Effector memory CD8-positive, alpha-beta T cell (primary cell): ENCODE measurements around the gene OLFML2A.
"Not testable (repeated sequence)": the region's sequence is repeated elsewhere in the genome, so short reads cannot be mapped to it uniquely, and the experiment has no call there.

Source experiments
- ATAC-seq: fragments of 150-1000 bp; cut with Tn5 transposase; replicated peaks from 2 replicates; pipeline ENCODE4 v1.10.0; 2021; ENCODE audit warnings: mild to moderate bottlenecking, moderate library complexity
- DNase-seq, 3 experiments: peaks; one replicate each; pipeline ENCODE4 v3.0.0; 2021
- H3K27ac Mint-ChIP-seq, 2 donors: one replicate each; pipeline ENCODE4 v1.8.0; 2022; ENCODE audit warnings: mild to moderate bottlenecking in 2 of 2, mixed read lengths in 2 of 2, moderate library complexity in 2 of 2
- H3K27me3 Mint-ChIP-seq, 2 donors: one replicate each; pipeline ENCODE4 v1.8.0; 2022; ENCODE audit warnings: mixed read lengths in 2 of 2
- H3K36me3 Mint-ChIP-seq: one replicate; pipeline ENCODE4 v1.8.0; 2022; ENCODE audit warnings: mild to moderate bottlenecking, moderate library complexity, mixed read lengths; ENCODE audit not compliant: insufficient read depth
- H3K4me1 Mint-ChIP-seq, 2 donors: one replicate each; pipeline ENCODE4 v1.8.0; 2022; ENCODE audit warnings: low read depth in 2 of 2, mixed read lengths in 2 of 2
- H3K4me3 Mint-ChIP-seq, 2 donors: one replicate each; pipeline ENCODE4 v1.8.0; 2022; ENCODE audit warnings: mild to moderate bottlenecking in 2 of 2, mixed read lengths in 2 of 2, moderate library complexity in 2 of 2
- H3K9me3 Mint-ChIP-seq, 2 donors: one replicate each; pipeline ENCODE4 v1.8.0; 2022; ENCODE audit warnings: mixed read lengths in 2 of 2
- total RNA-seq, 9 experiments: gene quantifications; one replicate each; lab custom pipeline; 2026; lab: John Stamatoyannopoulos, UW

The OLFML2A gene
- total RNA-seq: 0 to 0.13 (median 0) reads per million in 9 experiments

GRCh38 chr9:124776954-124777648, at the start of gene OLFML2A:
TSS of gene OLFML2A (plus strand) at chr9:124777133. CDS start at chr9:124777271, 138 bp downstream.
- DNase-seq (peak in 2 of 3 experiments; percentile 15 to 17), ATAC-seq (peak; percentile 61)
- peaks cover 3% of the 10 kb centered on the region for H3K36me3 Mint-ChIP-seq
- peaks cover 17% of the 10 kb centered on the region in 2 donors for H3K4me1 Mint-ChIP-seq
- H3K27ac Mint-ChIP-seq: no peak within 1 kb of the TSS
- no peaks in the 10 kb centered on the region for H3K9me3 Mint-ChIP-seq
- peaks cover 12 to 39% of the 10 kb centered on the region in 2 donors for H3K27me3 Mint-ChIP-seq
- peak within 1 kb of the TSS; percentile 80 to 81 for H3K4me3 Mint-ChIP-seq

GRCh38 chr9:124730772-124731171, 46.2 kb upstream of the OLFML2A start:
- no peak overlapping the region for H3K27ac Mint-ChIP-seq
- H3K9me3 Mint-ChIP-seq: no peaks in the 10 kb centered on the region
- no peaks in the 10 kb centered on the region for H3K36me3 Mint-ChIP-seq
- H3K4me3 Mint-ChIP-seq: no peak overlapping the region
- DNase-seq (no peak), ATAC-seq (no peak)
- H3K27me3 Mint-ChIP-seq: peaks cover 8 to 19% of the 10 kb centered on the region in 2 donors
- H3K4me1 Mint-ChIP-seq: no peaks in the 10 kb centered on the region

- DNase-seq (no peak), ATAC-seq (no peak)
- Mint-ChIP-seq H3K27me3 (peaks cover 8 to 19% of the 10 kb centered on the region in 2 donors), H3K4me1 (no peaks in the 10 kb centered on the region), H3K36me3 (no peaks in the 10 kb centered on the region), H3K4me3 (no peak overlapping the region), H3K27ac (no peak overlapping the region), H3K9me3 (no peaks in the 10 kb centered on the region)
Observed at GRCh38 chr9:124733964-124734740, 42.8 kb upstream of the OLFML2A start.

GRCh38 chr9:124734741-124735083, 42.2 kb upstream of the OLFML2A start:
- not testable (repeated sequence) for ATAC-seq, DNase-seq, H3K36me3 Mint-ChIP-seq, H3K9me3 Mint-ChIP-seq, H3K4me3 Mint-ChIP-seq, H3K4me1 Mint-ChIP-seq, H3K27ac Mint-ChIP-seq
- H3K27me3 Mint-ChIP-seq: peaks cover 8 to 19% of the 10 kb centered on the region in 2 donors

- Mint-ChIP-seq H3K9me3 (no peaks in the 10 kb centered on the region), H3K4me1 (no peaks in the 10 kb centered on the region), H3K36me3 (no peaks in the 10 kb centered on the region), H3K4me3 (no peak overlapping the region), H3K27me3 (peaks cover 8 to 19% of the 10 kb centered on the region in 2 donors), H3K27ac (no peak overlapping the region)
- no peak for ATAC-seq
- no peak for DNase-seq
Observed at GRCh38 chr9:124735121-124735520, 41.8 kb upstream of the OLFML2A start.

DNA sequence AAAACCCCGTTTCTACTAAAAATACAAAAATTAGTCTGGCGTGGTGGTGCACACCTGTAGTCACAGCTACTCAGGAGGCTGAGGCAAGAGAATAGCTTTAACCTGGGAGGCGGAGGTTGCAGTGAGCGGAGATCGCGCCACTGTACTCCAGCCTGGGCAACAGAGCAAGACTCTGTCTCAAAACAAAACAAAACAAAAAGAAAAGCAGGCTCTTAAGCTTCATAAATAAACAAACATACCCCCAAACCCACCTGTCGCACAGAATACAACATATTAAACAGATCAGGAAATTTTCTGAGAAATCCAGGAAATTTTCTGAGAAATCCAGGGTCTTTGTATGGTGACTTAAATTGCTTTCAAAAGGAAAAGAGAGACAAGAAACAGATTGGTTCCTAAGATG, 38.9 kb upstream of the OLFML2A start:
- not testable (repeated sequence) for H3K27ac Mint-ChIP-seq, DNase-seq, H3K36me3 Mint-ChIP-seq, H3K4me3 Mint-ChIP-seq, H3K4me1 Mint-ChIP-seq, H3K9me3 Mint-ChIP-seq, ATAC-seq
- H3K27me3 Mint-ChIP-seq: peaks cover 7 to 18% of the 10 kb centered on the region in 2 donors

DNA sequence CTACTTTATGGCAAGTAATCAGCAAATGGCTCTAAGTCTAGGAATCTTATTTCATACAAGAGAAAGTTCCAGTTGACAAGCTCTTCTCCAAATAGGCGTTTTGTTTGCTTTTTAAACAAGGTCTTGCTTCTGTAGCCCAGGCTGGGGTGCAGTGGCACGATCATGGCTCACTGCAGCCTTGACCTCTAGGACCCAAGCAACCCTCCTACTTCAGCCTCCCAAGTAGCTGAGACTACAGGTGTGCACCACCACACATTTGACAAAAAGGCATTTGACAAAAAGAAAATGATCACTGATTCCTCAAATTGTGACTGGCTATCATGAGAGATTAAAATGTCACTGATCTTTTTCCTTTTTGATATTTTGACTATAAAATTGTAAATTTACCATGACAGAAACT, 37.6 kb upstream of the OLFML2A start:
- Mint-ChIP-seq H3K4me3 (no peak overlapping the region), H3K4me1 (no peaks in the 10 kb centered on the region), H3K27me3 (peaks cover 0 to 12% of the 10 kb centered on the region in 2 donors), H3K9me3 (no peaks in the 10 kb centered on the region), H3K27ac (no peak overlapping the region), H3K36me3 (no peaks in the 10 kb centered on the region)
- DNase-seq (no peak), ATAC-seq (no peak)

- no peak overlapping the region for H3K27ac Mint-ChIP-seq
- H3K36me3 Mint-ChIP-seq: no peaks in the 10 kb centered on the region
- H3K27me3 Mint-ChIP-seq: peaks cover 0 to 10% of the 10 kb centered on the region in 2 donors
- H3K4me1 Mint-ChIP-seq: no peaks in the 10 kb centered on the region
- H3K9me3 Mint-ChIP-seq: no peaks in the 10 kb centered on the region
- H3K4me3 Mint-ChIP-seq: no peak overlapping the region
- ATAC-seq (no peak), DNase-seq (no peak)
Observed at GRCh38 chr9:124741149-124741548, 35.8 kb upstream of the OLFML2A start.

GRCh38 chr9:124741662-124742061, 35.3 kb upstream of the OLFML2A start:
- peaks cover 0 to 10% of the 10 kb centered on the region in 2 donors for H3K27me3 Mint-ChIP-seq
- no peaks in the 10 kb centered on the region for H3K4me1 Mint-ChIP-seq
- DNase-seq: no peak
- no peak for ATAC-seq
- no peaks in the 10 kb centered on the region for H3K9me3 Mint-ChIP-seq
- no peaks in the 10 kb centered on the region for H3K36me3 Mint-ChIP-seq
- H3K4me3 Mint-ChIP-seq: no peak overlapping the region
- H3K27ac Mint-ChIP-seq: no peak overlapping the region

GRCh38 chr9:124742940-124743339, 34.0 kb upstream of the OLFML2A start:
- Mint-ChIP-seq H3K36me3 (no peaks in the 10 kb centered on the region), H3K9me3 (no peaks in the 10 kb centered on the region), H3K4me1 (no peaks in the 10 kb centered on the region), H3K4me3 (no peak overlapping the region), H3K27ac (no peak overlapping the region), H3K27me3 (peaks cover 0 to 21% of the 10 kb centered on the region in 2 donors)
- no peak for ATAC-seq
- no peak for DNase-seq

- Mint-ChIP-seq H3K27me3 (peaks cover 0 to 22% of the 10 kb centered on the region in 2 donors), H3K27ac (no peak overlapping the region), H3K4me1 (no peaks in the 10 kb centered on the region), H3K4me3 (no peak overlapping the region), H3K9me3 (no peaks in the 10 kb centered on the region), H3K36me3 (no peaks in the 10 kb centered on the region)
- ATAC-seq: no peak
- DNase-seq: no peak
Observed at GRCh38 chr9:124743686-124744348, 33.1 kb upstream of the OLFML2A start.

- no peak for DNase-seq
- no peaks in the 10 kb centered on the region for H3K9me3 Mint-ChIP-seq
Observed at GRCh38 chr9:124747065-124747464, 29.9 kb upstream of the OLFML2A start.

DNA sequence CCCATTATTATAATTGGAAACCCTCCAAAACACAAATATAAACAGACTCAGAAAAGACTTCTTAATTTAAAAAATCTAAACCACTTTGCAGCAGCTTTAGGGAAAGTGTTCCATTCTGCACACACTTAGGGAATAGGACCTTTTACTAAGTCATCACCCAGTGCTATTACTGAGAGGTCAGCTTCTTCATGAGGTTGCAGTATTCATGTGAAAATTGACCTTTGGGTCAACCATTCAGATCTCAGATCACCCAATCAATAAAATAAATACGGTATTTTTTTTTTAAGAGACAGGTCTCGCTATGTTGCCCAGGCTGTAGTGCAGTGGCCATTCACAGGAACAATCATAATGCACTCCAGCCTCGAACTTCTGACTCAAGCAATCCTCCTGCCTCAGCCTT, 27.6 kb upstream of the OLFML2A start:
- Mint-ChIP-seq H3K4me3 (no peak overlapping the region), H3K27me3 (peaks cover 18 to 27% of the 10 kb centered on the region in 2 donors), H3K4me1 (no peaks in the 10 kb centered on the region), H3K27ac (no peak overlapping the region), H3K36me3 (no peaks in the 10 kb centered on the region), H3K9me3 (no peaks in the 10 kb centered on the region)
- no peak for DNase-seq
- no peak for ATAC-seq

More at GRCh38 chr9:124747065-124747464, 29.9 kb upstream of the OLFML2A start:
- Mint-ChIP-seq H3K27me3 (peaks cover 16 to 19% of the 10 kb centered on the region in 2 donors), H3K27ac (no peak overlapping the region), H3K36me3 (no peaks in the 10 kb centered on the region), H3K4me1 (no peaks in the 10 kb centered on the region), H3K4me3 (no peak overlapping the region)
- no peak for ATAC-seq
